H1 (cell line): ENCODE measurements around the gene RTKN.

Source experiments
- EZH2 ChIP-seq: fragments of 200-600 bp; sonication (generic); IDR thresholded peaks from 2 replicates; pipeline ENCODE4 v1.7.1; 2012; ENCODE audit warnings: low read depth, mild to moderate bottlenecking, moderate library complexity, low read length, inconsistent platforms; ENCODE audit not compliant: severe bottlenecking
- GABPA ChIP-seq: IDR thresholded peaks from 2 replicates; pipeline ENCODE4 v1.6.1; 2011; ENCODE audit warnings: mild to moderate bottlenecking, low read length, moderate library complexity, borderline replicate concordance; ENCODE audit not compliant: insufficient read depth
- RFX5 ChIP-seq: IDR thresholded peaks from 2 replicates; pipeline ENCODE4 v1.6.1; 2011; ENCODE audit warnings: low read depth, low read length, improper control_type of control experiment, borderline replicate concordance

DNA sequence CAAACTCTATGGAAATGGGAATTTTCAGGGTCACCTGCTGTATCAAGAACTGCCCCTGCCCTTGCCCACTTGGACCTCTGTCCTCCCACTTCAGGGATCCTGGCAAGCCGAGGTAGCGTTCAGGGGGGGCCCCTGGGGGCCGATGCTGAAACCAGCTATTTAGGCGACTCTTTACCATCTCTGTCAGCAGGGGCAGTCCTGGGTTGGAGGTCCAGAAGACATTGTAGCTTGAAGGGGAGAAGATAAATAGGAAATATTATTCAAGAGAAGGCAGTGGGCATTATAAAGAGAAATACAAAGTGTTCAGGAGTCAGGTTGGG lies 21.0 kb upstream of the RTKN start:
- TF ChIP-seq EZH2 (no peak), RFX5 (no peak), GABPA (no peak)
